Effector CD4-positive, alpha-beta T cell (primary cell): Measurements from ENCODE around the gene POU3F3. TPM values are rescaled to one million over a fixed set of nuclear protein-coding genes. Genes with fewer than 3 reads are reported as not detected.

Experiments
- DNase-seq: peaks from one replicate; pipeline ENCODE4 v3.0.0-alpha.2; 2020
- total RNA-seq: gene quantifications from one replicate; lab custom pipeline; 2026; lab: John Stamatoyannopoulos, UW

POU3F3 gene
- not detected for total RNA-seq

DNA sequence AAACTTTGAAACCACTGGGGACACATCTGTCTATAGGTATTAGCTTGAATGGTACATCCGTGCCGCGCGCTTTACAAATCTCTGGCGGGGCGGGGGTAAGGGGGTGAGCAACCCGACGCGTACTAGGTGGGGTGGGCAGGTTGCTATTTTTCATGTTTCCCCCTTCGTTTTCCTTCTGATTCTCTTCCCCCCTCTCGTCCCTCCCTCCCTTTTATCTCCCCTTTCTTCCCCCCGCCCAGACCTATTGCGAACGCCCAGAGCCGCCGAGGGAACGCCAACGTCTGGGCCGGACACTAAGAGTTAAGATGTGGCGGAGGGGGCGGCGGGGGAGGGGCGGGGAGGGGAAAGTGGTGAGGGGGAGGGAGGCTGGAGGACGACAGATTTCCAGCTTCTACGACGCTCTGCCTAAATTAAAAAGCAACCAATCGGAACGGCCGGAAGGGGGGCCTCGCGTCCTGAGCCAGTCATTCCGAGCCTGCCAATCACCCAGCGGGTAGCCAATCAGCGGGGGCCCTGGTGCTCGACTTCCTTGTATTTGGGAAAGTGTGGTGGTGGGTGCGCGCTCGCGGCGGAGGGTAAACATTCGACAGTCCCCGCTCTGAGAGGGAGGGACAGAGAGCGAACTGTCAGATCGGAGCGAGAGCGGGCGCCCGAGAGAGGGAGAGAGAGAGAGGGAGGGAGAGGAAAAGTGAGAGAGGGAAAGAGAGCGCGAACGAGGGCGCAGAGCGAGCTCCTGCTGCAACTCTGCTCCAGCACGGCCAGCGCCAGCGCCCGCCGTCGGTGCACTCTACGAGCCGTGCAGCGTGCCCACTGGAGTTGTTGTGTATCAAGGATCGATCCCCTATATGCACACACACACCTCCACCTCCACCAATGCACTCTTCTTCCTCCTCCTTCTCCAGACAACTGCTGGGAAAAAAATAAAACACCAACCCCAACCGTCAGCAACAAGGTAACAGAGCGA is at the start of gene POU3F3:
Gene POU3F3, plus strand, starts transcription at position 582 of the 964 bp plus-strand sequence. CDS start 1,396 bp downstream, outside the sequence.
- DNase-seq: no peak

DNA sequence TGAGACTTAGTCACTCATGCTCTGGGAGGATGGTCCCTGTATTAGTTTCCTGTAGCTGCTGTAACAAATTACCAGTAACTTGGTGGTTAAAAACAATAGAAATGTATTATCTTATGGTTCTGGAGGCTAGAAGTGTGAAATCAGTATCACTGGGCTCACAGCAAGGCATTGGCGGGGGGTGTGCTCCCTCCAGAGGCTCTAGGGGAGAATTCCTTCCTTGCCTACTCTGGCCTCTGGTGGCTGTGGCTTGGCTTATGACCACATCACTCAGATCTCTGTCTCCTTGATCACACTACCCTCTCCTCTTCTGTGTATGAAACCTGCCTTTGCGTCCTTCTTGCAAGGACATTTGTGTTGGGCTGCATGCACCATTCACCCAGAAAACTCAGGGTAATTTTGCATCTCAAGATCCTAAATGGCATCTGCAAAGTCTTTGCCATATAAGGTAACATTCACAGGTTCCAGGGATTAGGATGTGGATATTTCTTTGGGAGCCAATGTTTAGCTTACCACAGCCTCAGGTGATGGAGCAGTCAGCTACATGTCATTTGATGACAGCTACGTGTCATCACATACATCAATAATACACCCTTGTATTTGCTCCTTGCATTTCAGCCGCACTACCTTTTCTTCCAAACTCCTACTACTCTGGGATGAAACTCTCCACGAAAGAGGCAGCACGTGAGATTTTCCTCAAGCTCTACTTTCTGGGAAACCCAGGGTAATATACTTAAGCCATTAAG is 49.6 kb upstream of the POU3F3 start:
- no peak for DNase-seq

DNA sequence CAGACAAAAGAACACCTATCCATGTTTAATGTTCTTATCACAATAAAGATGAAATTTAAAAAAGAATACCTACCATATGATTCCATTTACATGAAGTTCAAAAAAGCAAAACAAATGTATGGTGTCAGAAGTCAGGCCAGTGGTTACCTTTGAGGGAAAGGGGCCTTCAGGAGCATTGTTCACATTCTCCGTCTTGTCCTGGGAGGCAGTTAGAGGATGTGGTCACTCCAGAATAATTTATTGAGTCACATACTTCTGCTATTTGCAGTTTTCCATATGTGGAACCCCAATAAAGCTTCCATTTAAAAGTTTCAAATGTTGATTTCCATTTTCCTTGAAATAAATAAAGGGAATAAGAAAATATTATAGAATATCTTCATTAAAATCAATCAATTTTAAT is 41.6 kb upstream of the POU3F3 start:
- DNase-seq: no peak

DNA sequence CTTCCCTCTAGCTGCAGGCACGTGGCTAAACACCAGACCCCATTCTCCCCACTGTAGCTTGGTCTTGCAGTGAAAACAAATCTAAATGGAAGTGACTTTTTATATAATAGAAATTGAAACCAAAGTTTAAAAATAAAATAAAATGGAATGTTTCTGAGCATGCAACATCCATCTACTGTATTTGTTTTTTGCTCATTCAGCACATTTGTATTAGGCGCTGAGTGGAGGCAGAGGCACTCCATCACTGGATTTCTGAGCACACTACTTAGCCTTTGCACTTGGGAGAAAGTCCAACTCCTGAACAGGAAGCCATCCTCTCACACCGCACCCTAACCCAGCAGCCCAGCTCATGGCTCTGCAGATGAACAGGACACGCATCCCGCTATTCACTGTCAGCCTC is 37.8 kb upstream of the POU3F3 start:
- DNase-seq: no peak

DNA sequence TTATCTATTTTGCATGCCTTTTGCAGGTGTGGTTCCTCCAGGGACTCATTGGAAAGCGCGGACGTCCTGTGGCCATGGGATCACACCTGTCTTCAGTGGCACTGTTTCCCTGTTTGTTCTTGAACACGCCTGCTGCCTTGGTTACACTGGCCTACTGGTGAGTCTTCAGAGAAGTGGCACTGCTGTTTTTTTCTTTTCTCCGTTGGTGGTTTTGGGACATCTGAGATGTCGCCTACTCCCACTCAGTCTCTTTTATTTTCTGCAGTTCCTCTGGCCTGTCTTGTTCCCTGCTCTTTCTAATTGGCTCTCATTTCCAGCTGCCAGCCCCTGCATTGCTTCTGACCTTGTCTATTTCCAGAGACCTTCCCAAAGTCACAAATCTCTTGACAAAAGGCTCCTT is 35.7 kb upstream of the POU3F3 start:
- DNase-seq: no peak

DNA sequence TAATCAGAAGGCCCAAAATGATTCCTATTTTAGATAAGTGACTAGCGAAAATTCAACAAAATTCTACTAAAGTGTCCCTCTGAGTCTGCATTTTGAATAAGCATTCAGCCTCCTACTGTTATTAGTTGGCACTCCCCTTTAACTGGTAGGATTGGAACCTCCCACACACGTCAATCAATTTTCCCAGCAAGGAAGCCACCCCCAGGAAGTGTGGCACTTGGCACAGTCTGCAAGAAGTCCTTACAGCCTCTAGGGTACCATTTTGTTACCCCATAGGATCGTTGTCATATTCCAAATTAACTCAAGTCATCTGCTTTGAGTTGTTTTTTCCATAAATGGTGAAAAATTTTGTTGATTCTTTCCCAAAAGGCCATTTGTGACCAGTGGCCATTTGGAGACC is 33.8 kb upstream of the POU3F3 start:
- no peak for DNase-seq

DNA sequence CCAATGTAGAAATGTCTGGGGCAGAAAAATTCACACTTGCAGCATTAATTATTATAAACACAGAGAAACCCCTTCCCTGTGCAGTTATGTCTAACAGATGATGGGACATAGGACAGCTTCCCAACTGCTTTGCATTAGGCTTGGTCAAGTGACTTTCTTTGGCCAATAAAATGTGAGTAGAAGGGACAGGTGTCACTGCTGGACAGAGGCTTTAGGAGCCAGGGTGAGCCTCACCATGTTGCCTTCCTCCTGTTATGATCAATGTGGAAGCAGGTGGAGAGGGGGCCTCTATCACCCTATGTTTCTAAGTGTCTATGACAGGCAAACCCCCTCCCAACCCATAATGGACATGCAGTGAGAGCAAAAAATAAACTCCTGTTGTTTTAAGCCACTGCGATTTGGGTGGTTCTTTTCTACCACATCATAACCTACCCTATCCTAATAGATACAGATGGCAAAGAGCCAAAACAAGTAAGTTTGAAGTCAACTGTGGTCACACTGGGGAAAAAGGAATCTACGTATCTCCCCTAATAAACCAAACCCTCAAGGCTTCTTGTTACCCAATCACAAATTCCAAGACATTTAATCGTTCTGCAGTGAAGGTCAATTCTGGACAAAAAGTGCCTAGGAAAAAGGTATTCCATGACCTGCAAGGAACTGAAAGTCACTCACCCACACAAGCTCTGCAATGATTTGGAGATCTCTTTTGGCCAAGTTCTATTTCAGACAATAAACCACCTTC is 28.6 kb upstream of the POU3F3 start:
- no peak for DNase-seq

DNA sequence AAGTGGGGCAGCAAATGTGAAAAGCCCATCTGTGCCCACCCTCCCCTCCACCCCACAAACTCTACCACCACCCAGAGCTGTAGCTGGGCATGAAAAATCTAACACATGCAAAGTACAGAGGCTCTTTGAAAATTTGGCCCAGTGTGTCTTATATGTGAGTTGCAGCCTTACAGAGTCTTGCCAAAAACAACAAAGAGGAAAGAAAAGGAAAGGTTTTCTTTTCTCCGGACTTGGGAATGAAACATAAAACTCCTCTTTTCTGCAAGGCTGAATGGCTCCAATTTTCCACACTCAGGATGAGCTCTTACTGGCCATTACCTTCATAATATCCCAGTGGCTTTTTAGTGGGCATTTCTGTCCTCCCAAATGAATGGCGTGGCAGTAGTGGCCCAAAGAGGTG is 27.9 kb upstream of the POU3F3 start:
- DNase-seq: no peak

DNA sequence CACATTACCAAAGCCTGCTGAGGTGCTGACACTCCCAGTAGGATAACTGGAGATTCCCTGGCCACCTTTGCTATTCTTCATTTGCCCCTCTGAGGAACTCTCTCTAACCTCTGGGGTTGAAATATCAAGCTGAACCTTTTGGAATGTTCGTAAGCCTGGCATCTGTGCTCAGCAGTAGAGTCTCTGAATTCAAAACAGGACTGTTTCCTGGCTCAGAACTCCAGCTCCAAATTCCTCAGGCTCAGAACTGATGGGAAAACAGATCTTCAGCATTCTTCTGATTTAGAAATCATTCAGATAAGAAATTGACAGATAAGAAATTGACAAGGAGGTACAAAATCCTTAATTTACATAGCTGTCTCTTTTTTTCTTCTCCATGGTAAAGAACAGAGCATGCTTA is 22.2 kb upstream of the POU3F3 start:
- DNase-seq: no peak

DNA sequence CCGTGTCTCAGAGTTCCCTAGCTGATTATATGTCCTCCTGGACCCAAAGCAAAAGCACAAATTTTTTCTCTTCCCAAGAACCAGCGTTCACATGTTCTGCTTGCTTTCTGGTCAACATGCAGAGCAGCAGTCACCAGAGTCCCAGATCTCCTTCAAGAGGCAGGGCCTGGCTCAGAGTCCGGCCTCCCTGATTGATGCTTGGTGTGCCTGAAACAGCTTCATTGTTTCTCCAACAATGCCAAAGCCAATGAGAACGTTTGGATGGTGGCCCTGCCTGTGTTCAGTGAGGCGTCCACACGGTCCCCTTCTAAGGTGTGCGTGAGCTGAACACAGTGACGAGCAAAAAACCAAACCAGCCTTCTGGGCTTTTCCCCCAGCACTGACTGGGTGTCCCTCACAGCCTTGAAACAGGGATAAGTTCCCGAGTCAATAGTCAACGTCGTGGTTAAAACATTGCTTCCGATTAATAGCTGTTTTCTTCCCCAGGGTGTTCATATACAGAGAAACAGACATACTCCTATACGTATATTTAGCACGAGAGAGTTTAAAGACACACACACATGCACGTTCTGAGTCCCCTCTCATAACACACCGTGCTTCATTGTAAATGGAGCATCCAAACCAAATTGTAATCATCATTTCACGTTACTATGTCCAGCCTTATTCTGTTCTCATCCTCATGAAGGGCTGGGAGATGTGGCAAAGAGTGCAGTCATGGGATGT is 19.3 kb upstream of the POU3F3 start:
- DNase-seq: no peak

DNA sequence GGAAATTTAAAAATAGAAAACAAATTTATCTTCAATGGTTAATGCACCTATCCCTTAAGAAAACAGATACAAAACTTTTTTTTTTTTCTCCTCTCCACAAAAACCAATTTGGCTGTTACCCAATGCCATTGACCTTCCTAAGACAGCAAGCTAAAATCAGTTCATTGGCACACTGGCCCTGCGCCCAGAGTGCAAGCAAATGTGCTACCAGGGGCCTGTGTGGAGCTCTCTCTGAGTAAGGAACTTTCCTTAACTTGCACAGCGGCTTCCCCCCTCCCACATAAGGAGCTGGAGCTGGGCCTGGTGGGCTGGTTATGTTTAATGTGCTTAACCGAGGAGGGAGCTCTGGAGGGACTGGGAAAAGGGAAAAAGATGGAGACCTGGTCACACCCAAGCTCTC is 17.6 kb upstream of the POU3F3 start:
- no peak for DNase-seq

DNA sequence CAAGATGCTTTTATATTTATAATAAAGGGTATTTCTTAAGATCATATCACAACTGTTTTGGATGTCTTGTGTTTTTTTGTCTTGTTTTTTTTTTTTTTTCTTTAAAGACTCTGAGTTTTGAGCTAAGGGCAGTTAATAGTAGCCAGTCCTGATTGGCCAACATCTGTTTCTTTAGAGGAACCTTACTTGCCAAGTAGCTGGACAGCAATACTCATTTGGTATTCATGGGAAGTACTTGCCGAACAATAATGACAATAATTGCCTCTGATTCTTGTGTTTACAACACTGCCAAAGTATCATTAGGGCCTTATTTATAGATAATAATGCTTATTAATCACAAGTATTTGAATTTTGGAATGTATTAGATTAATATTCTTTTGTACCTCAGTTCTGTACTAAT is 17.1 kb upstream of the POU3F3 start:
- DNase-seq: no peak

DNA sequence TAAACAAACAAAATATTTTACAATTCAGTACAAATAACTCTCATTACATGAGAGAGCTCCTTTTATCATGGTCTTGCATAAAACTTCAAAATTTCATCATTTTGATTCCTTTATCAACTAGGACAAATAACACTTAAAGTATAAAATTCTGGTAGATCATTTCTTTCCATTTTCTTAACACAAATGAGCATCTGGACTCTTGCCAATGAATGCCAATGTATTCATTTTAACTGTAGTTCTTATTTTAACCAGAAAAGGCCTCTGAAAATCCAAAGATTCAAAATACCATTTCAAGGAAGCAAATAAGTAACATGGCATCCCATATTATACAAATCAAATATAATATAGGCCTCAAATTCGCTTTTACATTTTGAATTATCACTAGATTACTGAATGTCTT is 13.8 kb upstream of the POU3F3 start:
- no peak for DNase-seq

DNA sequence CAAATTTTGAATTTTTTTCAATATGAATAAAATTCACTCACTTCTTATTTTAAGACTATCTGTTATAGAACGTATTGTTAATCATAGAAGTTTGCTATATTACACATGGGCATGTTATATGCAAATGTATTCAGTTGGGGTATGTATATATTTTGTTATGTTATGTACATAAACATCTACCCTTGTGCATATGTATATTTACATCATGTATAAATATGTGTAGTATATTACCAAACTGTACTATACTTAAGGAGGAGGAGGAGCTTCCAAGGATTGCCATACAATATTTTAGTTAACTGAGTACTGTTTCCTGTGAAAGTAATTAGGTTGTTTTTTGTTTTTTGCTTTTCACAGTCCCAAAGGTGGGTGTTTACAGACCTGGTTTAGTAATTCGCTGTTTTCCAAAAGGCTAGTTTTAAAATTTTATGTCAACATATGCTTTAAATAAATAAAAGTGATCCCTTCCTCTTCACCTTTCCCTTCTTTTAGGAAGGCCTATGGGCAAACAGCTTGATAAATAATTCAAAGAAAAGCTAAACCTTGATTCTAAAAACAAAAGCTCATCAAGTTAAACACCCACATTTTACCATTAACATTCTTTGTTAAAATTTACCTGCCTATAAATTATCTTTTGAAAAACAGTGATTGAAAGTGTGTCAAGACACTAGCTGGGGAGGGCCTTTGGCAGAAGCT is 12.9 kb upstream of the POU3F3 start:
- DNase-seq: no peak

DNA sequence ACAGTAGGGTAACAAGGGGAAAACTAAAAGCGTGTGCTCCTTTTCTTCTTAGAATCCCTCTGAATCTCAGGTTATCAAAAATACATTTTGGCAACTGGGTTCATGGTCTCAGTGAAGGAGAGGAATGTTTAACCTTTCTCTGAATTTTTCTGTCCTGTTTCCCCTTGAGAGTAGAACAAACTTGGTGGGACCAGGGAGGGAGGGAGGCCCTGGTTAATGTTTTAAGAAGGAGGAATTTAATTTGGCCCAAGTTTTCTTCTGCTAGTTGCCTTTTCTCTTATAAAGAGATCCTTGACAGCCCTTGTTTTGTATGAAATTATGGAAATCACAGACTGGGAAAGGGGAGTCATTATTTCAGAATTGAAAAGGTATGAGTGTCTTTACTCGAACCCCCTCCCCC is 12.2 kb upstream of the POU3F3 start:
- DNase-seq: no peak

DNA sequence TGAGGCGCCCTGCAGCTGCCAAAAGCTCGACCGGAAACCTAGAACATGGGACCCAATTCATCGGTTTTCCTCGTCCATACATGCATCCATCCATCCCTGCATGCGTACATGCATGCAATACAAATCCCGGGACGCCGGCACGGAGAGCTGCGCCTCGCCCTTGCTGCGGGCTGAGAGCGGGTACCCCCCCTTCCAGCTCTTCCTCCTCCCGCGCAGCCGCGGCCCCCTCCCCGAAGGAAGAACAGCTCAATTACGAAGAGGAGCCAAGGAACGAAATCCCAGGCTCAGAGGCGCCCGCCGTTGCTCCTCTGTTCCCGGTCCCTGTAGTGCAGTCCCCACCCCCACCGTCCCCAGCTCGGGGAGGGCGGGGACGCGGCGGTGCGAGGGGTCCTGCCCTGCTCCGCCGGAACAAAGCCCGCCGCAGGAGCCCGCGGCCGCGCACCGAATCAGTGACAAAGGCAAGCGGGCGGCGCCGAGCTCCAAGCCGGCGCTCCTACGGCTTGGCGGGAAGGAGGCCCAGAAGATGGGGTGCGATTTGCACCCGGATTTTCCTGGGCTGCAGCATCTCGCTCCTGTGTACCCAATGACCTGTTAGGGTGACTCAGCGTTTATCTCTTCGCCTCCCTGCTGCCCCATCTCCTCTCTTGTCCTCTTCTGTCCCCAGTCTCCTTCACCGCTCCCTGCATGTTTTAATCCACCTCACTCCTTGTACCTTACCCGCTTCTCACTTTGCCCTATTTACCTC is 8.9 kb upstream of the POU3F3 start:
- no peak for DNase-seq

DNA sequence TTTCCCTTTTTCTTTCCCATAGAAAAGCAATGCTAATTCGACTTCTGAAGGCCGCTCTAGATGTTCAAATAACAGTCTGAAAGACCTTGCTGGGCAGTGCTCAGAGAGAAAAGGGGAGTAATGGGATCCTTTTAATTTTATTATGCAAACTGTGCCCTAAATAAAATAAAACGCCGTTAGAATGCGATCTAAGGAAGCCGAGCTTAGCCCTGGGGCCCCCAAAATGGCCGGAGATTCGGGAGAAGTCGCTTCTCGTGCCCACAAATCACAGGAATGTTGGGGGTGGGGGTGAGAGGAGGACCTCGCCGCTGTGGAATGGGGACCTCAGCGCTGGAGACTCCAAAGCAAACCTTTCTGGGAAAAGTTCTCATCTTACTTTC is 8.4 kb upstream of the POU3F3 start:
- no peak for DNase-seq

DNA sequence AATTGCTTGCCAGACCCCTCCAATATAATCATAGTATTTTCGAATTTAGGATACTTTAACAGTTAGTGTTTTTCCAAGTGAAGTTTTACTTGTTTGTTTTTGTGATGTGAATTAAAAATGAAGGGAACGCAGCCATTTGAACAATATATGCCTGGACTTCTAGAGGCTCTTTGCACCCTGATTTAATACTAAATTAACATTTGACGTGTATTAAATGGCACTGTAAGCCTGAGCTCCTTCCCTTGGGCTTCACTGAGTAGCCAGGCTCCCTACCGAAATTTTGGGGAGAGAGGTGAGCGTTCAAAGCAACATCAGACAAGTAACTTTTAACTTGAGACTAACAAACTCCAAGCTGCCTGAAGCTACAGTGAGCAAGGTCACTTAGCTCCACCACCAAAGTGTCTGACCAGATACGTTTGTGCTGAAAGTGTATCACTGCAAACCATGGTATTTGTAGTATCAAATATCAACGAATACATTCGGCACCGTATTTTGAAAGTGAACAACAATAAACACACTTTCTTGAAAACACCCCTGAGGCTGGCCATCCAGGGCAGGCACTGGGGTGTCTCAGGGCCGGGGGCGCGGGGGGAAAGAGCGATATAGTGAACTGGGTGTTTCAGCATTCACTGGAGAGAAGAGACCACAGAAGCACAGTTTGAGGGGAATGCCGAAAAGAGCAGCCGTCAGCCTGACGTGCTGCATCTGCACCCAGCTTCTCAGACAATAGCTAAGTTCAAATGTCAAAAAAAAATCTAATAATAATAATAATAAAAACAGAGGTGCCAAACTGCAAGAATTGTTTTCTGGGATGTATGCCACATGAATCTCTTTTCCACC is 7.7 kb upstream of the POU3F3 start:
- no peak for DNase-seq

DNA sequence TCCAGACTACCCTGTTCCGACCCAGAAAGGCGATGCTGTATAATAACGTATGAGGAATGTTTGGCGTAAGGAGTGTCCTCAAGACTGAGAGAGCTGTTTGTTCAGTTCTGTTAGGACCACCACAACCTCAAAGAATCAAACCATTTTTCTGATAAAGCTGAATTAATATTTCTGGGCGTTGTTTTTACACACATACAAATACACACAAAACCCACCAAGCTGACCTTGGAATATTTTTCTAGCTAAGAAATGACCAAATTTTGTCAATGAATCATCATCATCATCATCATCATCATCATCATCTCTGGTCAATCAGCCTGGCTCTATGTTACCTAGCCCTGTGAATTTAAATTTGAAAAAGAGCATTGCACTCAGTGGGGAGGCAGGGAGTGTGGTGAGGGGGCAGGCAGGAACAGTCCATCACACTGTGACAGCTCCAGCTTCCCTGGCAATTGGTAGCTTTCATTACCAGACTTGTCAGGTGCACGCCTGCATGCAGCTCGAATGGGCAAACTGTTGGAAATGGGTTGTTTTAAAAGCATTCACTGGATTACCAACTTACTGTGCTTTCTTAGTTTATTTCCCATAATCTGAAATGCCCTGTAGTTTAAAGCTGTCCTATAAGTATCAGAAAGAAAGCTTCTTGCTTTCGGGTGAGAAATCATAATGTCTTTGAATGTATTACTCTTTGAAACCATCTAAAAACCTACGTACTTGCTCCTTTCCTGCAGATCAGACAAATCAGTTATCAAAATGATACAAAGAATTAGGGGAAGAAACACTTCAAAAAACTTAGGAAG is 6.9 kb upstream of the POU3F3 start:
- no peak for DNase-seq
